Fibroblast of skin of abdomen (primary cell): ENCODE measurements around the gene FAM234A.

Source experiments
- DNase-seq: peaks from one replicate; pipeline ENCODE4 v3.0.0-alpha.2; 2013

The FAM234A gene

GRCh38 chr16:282491-282890 lies 47.9 kb downstream of the FAM234A start:
- DNase-seq = no peak

- DNase-seq = no peak
Measured at GRCh38 chr16:283033-283805, 48.6 kb downstream of the FAM234A start, which contains the start of gene PDIA2. TSS of gene PDIA2 (plus strand) at chr16:283164. CDS start at chr16:283170, 6 bp downstream.

- no peak for DNase-seq
Measured at GRCh38 chr16:284204-285120, 49.8 kb downstream of the FAM234A start.

DNA sequence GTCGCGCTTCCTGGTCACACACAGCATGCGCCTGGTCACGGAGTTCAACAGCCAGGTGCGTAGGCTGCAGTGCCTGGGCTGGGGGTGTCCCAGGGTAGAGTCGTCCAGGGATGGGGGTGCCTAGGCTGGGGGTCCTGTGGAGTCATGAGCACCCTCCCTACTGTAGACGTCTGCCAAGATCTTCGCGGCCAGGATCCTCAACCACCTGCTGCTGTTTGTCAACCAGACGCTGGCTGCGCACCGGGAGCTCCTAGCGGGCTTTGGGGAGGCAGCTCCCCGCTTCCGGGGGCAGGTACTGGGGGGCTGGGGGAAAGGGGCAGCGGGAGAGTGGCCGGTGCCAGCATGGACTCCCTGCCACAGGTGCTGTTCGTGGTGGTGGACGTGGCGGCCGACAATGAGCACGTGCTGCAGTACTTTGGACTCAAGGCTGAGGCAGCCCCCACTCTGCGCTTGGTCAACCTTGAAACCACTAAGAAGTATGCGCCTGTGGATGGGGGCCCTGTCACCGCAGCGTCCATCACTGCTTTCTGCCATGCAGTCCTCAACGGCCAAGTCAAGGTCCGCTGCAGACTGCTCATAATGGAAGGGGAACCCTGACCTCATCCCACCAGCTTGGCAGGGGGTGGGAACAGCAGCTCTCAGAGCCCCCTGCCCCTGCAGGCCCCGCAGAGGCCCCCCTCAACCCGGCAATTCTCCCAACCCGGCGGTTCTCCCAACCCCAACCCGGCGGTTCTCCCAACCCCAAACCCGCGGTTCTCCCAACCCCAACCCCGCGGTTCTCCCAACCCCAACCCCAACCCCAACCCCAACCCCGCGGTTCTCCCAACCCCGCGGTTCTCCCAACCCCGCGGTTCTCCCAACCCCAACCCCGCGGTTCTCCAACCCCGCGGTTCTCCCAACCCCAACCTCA lies 50.8 kb downstream of the FAM234A start:
- DNase-seq = no peak

DNA sequence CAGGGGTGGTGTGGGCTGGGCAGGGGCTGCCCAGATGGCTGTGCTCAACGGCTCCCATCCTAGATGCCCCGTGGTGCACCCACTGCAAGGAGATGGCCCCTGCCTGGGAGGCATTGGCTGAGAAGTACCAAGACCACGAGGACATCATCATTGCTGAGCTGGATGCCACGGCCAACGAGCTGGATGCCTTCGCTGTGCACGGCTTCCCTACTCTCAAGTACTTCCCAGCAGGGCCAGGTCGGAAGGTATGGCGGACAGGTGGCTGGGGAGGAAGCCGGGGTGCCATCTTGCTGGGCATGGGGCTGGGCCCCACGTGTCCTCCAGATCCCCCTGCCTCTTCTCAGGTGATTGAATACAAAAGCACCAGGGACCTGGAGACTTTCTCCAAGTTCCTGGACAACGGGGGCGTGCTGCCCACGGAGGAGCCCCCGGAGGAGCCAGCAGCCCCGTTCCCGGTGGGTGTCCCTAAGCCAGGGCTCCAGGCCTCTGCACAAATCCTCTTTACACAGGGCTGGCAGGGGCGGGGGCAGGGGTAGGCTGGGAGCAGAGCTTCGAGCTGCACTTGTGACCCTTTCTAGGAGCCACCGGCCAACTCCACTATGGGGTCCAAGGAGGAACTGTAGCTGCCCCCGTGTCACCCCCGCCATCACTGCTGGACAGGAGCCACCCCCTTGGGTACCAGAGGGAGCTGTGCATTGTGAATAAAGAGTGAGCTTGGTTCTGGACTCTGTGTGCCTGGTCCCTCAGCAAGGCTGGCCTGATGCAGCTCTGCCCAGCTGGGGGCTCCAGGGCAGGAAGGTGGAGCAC lies 52.1 kb downstream of the FAM234A start:
- DNase-seq = no peak

DNA sequence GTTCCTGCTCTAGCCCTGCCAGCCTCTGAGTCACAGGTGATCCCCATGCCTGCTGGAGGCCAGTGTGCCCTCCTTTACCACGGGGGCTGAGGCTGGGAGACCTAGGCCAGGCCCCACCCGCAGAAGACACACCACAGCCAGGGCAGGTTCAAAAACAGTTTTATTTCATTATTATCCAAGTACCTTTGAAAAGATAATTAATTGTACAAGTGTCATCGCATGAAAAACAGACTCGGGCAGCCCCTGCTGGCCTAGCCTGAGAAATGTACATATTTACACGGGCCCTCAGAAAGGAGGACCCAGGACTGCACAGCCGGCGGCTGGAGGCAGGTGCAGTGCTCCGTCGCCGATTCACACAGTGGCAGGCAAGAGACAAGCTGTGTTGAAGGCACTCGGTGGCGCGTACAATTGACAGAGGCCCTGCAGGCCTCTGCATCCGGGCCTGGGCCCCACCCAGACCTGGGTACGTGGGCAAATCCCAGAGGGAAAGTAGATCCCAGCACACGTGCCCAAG lies 52.7 kb downstream of the FAM234A start:
- no peak for DNase-seq

DNA sequence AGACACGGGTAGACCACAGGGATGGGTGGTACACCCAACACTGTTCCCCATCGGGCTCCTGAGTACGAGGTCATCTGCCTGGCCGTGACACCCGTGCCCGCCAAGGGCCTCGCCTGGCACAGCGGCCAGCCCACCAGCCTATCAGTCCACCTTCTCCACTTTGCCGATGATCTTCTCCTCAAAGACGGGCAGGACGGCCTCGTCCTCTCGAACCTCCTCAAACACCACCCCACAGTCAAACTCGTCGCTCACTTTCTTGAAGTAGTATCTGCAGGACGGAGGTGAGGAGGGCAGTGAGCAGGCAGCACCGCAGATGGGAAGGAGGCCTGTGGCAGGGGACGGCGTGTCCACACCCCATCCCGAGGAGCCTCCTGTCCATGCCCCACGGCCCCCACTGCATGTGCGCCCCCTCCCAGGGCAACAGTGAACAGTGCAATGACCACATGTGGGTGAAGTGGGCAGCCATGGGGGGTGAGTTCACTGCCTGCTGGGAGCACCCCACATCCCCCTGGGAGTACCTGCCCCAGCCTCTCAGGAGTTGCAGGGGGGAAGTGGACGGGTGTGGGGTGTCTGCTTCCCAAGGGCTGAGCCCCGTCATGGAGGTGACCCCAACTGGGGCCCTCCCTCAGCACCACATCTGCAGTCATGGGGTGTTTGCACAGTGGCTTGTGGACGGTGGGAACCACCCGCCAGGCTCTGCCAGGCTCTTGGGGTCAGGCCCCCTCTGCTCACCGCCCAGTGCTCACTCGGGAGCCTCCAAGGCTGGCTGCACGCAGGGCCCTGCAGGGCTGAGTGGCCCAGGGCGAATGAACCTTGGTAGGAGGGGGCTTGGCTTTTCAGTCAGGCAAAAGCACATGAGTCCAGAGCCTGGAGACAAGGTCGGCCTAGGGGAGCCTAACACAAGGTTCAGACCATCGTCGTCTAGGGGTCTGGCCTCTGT lies 53.6 kb downstream of the FAM234A start:
- no peak for DNase-seq

GRCh38 chr16:289395-289997 lies 54.9 kb downstream of the FAM234A start:
- no peak for DNase-seq

GRCh38 chr16:290015-290680 lies 55.5 kb downstream of the FAM234A start:
- no peak for DNase-seq

DNA sequence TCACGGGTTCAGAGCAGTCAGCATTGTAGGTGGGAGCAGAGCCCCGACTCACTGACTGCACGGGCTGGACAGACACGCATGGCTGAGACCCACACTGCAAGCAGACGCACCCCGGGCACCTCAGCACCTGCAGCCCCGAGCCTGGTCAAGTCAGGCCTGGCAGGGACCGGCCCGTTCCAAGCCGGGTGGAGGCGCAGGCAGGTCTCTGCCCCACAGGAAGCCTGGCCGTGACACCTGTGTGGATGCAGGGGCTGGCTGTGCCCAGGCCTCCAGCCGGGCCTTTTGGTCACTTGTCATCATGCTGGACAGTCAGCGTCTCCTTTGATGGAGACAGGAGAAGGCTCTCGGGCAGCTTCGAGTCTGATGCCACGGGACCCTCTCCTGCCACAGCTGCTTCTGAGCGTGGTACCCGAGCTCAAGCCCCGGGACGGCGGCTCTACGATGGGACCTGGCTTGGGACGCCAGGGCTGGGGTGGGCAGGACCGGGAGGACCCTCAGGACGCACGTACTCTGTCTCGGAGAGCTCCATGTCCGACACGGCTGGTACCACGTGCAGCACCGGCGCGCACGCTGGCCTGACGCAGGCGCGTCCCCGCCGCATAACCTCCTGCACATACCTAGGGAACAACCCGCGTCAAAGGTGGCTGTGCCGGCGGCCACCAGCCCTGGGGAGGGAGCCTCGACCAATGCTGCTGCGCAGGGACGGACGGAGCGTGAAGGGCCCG lies 56.2 kb downstream of the FAM234A start:
- DNase-seq = no peak

GRCh38 chr16:291539-291938 lies 56.9 kb downstream of the FAM234A start:
- DNase-seq = no peak

DNA sequence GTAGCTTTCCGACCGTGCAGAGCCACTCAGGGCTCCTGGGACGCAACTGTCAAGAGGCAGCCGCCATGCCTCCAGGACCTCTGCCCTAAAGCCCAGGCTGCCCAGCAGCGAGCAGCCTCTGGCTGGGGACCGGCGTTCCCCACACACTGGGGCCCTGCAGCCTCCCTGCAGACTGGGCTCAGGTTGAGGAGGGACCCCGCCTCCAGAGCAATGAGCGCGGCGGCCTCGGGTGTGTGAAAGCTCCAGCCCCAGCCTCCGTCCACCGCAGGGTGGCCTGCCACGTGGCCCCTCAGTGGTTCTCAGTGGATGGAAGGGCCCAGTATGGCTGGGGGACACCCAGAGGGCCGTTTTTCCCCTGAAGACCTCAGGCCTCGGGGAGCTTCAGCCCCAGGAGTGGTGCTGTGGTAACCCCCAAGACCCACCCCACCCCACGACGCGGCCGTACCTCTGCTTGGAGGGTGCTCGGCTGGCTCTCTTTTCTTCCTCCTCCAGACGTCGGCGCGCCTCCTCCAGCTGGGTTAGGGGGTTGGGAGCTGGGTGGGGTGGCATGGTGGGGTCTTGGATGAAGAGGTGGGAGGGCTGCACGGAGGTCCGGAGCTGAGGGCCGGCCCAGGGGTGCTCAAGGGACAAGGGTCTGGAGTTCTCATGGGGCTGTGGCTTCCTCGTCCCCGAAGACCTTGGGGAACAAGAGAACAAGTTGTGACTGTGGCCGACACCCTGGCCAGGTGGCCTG lies 58.6 kb downstream of the FAM234A start:
- DNase-seq = no peak

DNA sequence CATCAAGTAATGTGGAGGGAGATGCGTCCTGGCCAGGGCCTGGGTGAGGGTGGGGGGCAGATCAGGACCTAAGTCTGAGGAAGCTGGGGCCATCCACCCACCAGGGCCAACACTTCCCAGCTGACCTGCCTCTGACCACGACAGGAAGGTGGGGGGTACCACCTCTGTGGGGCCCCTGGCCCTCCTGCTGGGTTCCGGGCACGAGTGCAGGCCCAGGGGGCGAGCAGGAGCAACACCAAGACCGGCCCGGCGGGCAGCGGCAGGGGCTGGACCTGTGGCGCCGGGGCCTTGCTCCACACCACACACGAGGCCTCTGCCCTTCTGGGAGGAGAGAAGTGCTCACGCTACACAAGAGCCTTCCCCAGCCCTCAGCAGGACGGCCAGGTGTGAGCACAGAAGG lies 61.7 kb downstream of the FAM234A start:
- no peak for DNase-seq

DNA sequence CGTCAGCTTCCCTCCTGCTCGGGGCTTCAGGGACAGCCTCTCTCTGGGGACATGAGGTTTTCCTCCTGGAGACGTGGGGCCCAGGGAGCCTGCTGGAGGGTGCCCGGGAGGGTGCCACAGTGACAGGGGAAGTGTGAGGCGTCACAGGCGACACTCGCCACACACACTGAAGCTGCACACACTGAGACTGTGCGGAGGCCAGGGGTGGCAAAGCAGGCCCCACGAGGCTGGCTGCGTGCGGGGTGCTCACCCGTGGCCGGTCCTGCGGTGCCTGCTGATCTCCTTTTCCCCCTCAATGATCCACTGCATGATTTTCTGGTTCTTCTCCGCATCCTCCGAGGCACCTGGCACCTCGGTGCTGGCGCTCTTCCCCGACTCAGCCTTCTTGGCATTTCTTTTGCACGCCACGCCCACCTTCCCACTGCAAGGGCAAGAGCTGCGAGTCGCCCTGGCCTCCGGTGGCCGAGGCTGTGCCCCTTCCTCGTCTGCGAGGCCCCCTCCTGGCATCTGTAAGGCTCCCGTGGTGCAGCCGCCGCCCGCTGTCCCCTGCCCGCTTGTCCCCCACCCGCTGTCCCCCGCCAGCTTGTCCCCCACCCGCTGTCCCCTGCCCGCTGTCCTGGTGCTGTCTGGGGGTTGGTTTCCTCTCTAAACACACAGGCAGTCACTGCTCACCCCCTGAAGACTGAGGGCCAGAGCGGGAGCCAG lies 62.3 kb downstream of the FAM234A start:
- no peak for DNase-seq

- no peak for DNase-seq
Measured at GRCh38 chr16:297832-298231, 63.2 kb downstream of the FAM234A start.

DNA sequence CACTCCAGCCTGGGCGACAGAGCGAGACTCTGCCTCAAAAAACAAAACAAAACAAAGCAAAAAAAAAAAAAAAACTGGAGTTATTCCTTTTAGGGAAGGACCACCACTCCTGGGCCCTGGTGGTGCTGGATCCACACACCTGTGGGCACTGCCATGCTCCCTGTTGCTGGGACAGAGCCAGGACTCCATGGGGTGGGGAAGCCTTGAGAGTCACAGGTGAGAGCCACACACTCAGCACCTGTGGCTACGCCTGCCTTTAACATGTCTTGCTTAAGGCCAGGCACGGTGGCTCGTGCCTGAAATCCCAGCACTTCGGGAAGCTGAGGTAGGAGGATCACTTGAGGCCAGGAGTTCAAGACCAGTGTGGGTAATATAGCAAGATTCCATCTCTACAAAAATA lies 66.6 kb downstream of the FAM234A start:
- DNase-seq = no peak

DNA sequence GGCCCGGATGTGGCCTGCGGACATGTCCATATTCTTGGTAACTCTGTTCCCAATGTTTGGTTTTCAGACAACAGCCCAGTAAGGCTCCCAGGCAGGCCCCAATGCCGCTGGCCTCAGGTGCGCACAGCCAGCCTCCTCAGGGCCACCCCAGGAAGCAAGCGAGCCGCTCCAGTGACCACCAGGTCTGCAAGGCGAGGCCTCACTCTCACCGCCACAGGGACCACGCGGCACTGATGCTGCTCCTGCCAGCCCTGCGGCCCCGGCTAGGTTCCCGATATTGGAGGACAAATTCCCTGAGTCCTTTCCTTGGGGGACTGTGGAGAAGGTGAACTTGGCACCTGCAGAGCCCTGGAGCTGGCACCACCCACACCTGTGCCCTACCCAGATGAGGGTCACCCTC lies 67.3 kb downstream of the FAM234A start:
- no peak for DNase-seq
